K562 (cell line): ENCODE results near the gene COPS8. TPM values are rescaled to one million over a fixed set of nuclear protein-coding genes. Genes with fewer than 3 reads are reported as not detected.

ENCODE experiments used
- CREB1 ChIP-seq, 2 experiments: sonication (generic) in 1 of 2; formaldehyde crosslinking in 1 of 2; IDR thresholded peaks; 2 replicates each; pipeline versions ENCODE4 v1.6.1 to v1.8.0; 2012 to 2022; ENCODE audit warnings: inconsistent platforms in 1 of 2, mild to moderate bottlenecking in 1 of 2, missing genetic modification reagents in 1 of 2, moderate library complexity in 1 of 2
- CSDE1 ChIP-seq, 2 experiments: fragments of 450-650 bp; IDR thresholded peaks; 2 replicates each; pipeline ENCODE4 v1.6.1; 2016; ENCODE audit warnings: mild to moderate bottlenecking in 1 of 2
- PHF21A ChIP-seq: fragments of 450-650 bp; IDR thresholded peaks from 2 replicates; pipeline ENCODE4 v1.6.1; 2017; ENCODE audit warnings: low read depth, borderline replicate concordance
- VEZF1 ChIP-seq: fragments of 200-800 bp; sonication (Bioruptor generic); IDR thresholded peaks from 2 replicates; pipeline ENCODE4 v1.6.1; 2017; ENCODE audit warnings: missing genetic modification characterization, missing compliant biosample characterization
- ZKSCAN8 ChIP-seq: fragments of 200-800 bp; sonication (Bioruptor generic); IDR thresholded peaks from 2 replicates; pipeline ENCODE4 v1.6.1; 2016; ENCODE audit warnings: missing genetic modification characterization, missing compliant biosample characterization
- polyA plus RNA-seq, 8 experiments: library from polyadenylated mRNA; depleted of rRNA in 4 of 8; stranded (reverse) in 5 of 8; unstranded in 3 of 8; fragments of >200 nt; fragmentation: Nextera tagmentation in 2 of 8; fragmentation: Illumina TruSeq in 1 of 8; extraction: Ambion mirVana in 2 of 8; extraction: Trizol in 1 of 8; gene quantifications; 2 replicates each; pipeline versions ENCODE4 v1.2.1 to v1.2.3, GENCODE V29; 2011 to 2014; ENCODE audit warnings: inconsistent platforms in 1 of 8, missing spikeins in 1 of 8
- total RNA-seq, 7 experiments: library from RNA; depleted of rRNA in 6 of 7; stranded (reverse); fragments of >200 nt in 6 of 7; fragmentation: Illumina TruSeq in 2 of 7; extraction: Trizol in 2 of 7; gene quantifications; 2 replicates each; pipeline versions ENCODE4 v1.2.1 to v1.2.3, GENCODE V29; 2011 to 2021; ENCODE audit warnings: low replicate concordance in 1 of 7
- TF ChIP-seq, protein P1 (sequence below): sonication (generic); formaldehyde crosslinking; IDR thresholded peaks from 2 replicates; pipeline ENCODE4 v1.8.0; 2023; ENCODE audit warnings: mild to moderate bottlenecking, missing genetic modification reagents
- TF ChIP-seq, protein P2 (sequence below), 2 experiments: fragments of 450-650 bp; IDR thresholded peaks; 2 replicates each; pipeline ENCODE4 v1.6.1; 2016; ENCODE audit warnings: mild to moderate bottlenecking in 2 of 2, borderline replicate concordance in 1 of 2, low read depth in 1 of 2, moderate library complexity in 1 of 2
- TF ChIP-seq, protein P3 (sequence below): conservative IDR thresholded peaks from 2 replicates; pipeline ENCODE4 v1.6.1; 2011; ENCODE audit warnings: low read depth, mild to moderate bottlenecking, low read length; ENCODE audit not compliant: control insufficient read depth
- TF ChIP-seq, protein P4 (sequence below): fragments of 450-650 bp; IDR thresholded peaks from 2 replicates; pipeline ENCODE4 v1.6.1; 2018; ENCODE audit warnings: mild to moderate bottlenecking, low read depth; ENCODE audit not compliant: partially characterized antibody

The COPS8 gene
- total and polyA plus RNA-seq, 9 of the 15 experiments (the other 6 are each of a cell fraction or from before 2014, with no cell fraction given): 28.2 to 97.3 (median 58.9) TPM

DNA sequence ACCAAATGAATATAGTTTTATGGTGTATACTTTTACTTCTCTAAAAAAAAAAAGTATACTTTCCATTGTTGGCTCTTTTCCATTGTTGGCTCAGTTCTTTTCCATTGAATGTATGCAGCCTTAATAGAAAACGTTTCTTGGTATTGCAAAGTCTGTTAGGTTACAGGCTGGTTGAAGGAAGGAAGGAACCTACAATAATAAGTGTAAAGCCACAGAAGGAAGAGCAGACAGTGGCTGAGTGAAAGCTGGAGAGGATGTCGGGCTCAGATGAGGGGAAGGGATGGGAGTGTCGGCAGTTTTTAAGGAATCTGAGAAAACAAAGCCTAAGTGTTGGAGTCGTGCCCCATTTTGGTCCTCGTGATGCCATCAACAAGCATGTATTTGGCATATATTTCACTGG is 6.8 kb downstream of the COPS8 start (continued):
- TF ChIP-seq, protein P1, sequence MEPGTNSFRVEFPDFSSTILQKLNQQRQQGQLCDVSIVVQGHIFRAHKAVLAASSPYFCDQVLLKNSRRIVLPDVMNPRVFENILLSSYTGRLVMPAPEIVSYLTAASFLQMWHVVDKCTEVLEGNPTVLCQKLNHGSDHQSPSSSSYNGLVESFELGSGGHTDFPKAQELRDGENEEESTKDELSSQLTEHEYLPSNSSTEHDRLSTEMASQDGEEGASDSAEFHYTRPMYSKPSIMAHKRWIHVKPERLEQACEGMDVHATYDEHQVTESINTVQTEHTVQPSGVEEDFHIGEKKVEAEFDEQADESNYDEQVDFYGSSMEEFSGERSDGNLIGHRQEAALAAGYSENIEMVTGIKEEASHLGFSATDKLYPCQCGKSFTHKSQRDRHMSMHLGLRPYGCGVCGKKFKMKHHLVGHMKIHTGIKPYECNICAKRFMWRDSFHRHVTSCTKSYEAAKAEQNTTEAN (CRISPR knock-in tag): no peak
- TF ChIP-seq PHF21A (no peak), CREB1 (IDR thresholded peaks at IDR 0.05) (no peak), CREB1 (CRISPR knock-in tag; IDR thresholded peaks at IDR 0.05) (no peak), CSDE1 (IDR thresholded peaks at IDR 0.05) (no peak), VEZF1 (no peak), ZKSCAN8 (no peak)
- TF ChIP-seq, protein P2, sequence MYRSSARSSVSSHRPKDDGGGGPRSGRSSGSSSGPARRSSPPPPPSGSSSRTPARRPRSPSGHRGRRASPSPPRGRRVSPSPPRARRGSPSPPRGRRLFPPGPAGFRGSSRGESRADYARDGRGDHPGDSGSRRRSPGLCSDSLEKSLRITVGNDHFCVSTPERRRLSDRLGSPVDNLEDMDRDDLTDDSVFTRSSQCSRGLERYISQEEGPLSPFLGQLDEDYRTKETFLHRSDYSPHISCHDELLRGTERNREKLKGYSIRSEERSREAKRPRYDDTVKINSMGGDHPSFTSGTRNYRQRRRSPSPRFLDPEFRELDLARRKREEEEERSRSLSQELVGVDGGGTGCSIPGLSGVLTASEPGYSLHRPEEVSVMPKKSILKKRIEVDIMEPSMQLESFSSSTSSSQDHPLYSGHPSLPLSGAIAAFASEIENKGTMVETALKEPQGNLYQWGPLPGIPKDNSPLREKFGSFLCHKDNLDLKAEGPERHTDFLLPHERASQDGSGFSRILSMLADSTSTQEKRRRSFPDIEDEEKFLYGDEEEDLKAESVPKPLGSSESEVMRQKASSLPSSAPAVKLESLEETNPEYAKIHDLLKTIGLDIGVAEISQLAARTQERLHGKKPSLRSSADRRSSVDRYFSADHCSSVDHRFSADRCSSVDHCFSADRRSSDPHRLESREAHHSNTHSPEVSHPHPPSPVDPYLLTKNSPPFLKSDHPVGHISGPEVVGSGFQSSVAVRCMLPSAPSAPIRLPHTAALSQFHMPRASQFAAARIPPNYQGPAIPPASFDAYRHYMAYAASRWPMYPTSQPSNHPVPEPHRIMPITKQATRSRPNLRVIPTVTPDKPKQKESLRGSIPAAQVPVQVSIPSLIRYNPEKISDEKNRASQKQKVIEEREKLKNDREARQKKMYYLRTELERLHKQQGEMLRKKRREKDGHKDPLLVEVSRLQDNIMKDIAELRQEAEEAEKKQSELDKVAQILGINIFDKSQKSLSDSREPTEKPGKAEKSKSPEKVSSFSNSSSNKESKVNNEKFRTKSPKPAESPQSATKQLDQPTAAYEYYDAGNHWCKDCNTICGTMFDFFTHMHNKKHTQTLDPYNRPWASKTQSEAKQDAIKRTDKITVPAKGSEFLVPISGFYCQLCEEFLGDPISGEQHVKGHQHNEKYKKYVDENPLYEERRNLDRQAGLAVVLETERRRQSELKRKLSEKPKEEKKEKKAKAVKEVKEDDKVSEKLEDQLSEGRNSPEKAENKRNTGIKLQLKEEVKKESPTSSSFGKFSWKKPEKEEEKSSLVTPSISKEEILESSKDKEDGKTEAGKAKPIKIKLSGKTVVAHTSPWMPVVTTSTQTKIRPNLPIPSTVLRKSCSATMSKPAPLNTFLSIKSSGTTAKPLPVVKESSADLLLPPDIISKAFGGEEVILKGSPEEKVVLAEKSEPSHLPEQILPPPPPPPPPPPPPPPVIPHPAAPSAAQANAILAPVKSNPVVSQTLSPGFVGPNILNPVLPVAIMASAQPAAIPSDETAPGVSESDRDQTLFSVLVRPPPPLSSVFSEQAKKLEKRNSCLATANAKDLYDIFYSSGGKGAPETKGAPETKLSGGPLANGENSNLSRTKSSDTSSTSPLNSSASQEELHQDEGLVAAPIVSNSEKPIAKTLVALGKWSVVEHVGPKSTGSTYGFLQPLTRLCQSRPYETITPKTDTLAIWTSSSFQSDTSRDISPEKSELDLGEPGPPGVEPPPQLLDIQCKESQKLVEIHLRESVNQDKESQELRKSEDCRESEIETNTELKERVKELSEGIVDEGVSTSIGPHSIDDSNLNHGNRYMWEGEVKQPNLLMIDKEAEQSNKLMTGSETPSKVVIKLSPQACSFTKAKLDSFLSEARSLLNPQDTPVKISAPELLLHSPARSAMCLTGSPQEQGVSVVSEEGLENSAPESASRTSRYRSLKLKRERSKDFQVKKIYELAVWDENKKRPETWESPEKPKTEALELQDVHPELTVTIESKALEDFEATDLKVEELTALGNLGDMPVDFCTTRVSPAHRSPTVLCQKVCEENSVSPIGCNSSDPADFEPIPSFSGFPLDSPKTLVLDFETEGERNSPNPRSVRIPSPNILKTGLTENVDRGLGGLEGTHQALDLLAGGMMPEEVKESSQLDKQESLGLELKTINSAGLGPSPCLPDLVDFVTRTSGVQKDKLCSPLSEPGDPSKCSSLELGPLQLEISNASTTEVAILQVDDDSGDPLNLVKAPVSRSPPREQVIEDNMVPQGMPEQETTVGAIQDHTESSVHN (IDR thresholded peaks at IDR 0.05; ENCODE audit: borderline replicate concordance in 1 of 2, low read depth in 1 of 2): no peak
- TF ChIP-seq, protein P3, sequence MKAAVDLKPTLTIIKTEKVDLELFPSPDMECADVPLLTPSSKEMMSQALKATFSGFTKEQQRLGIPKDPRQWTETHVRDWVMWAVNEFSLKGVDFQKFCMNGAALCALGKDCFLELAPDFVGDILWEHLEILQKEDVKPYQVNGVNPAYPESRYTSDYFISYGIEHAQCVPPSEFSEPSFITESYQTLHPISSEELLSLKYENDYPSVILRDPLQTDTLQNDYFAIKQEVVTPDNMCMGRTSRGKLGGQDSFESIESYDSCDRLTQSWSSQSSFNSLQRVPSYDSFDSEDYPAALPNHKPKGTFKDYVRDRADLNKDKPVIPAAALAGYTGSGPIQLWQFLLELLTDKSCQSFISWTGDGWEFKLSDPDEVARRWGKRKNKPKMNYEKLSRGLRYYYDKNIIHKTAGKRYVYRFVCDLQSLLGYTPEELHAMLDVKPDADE: no peak
- TF ChIP-seq, protein P4, sequence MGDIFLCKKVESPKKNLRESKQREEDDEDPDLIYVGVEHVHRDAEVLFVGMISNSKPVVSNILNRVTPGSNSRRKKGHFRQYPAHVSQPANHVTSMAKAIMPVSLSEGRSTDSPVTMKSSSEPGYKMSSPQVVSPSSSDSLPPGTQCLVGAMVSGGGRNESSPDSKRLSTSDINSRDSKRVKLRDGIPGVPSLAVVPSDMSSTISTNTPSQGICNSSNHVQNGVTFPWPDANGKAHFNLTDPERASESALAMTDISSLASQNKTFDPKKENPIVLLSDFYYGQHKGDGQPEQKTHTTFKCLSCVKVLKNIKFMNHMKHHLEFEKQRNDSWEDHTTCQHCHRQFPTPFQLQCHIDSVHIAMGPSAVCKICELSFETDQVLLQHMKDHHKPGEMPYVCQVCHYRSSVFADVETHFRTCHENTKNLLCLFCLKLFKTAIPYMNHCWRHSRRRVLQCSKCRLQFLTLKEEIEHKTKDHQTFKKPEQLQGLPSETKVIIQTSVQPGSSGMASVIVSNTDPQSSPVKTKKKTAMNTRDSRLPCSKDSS: no peak
